ENCODE data around the gene MRPS9. TPM values are rescaled to one million over a fixed set of nuclear protein-coding genes. Genes with fewer than 3 reads are reported as not detected.

MRPS9 gene
- total and polyA plus RNA-seq, 2 donors (not counting 3 experiments of a cell fraction or from before 2014, with no cell fraction given): 14.5 to 23.9 TPM

GRCh38 chr2:105087273-105087672 is 49.4 kb downstream of the MRPS9 start:
- no peaks in the 10 kb centered on the region for H3K36me3 ChIP-seq (ENCODE audit: control insufficient read depth in 2 of 2, extremely low read depth in 1 of 2, insufficient read depth in 2 of 2, low read length in 2 of 2)
- H3K27me3 ChIP-seq (ENCODE audit: control insufficient read depth in 2 of 2, insufficient read depth in 2 of 2, low read length in 2 of 2): no peaks in the 10 kb centered on the region
- ChIA-PET CTCF (interaction anchor here (0.6 kb wide), 1 partner anchor 144 kb away, joined by 3 read pairs; no protein-coding TSS in a partner anchor), POLR2A (no interaction called here)
- BruUV-seq (replicated peaks): no TSS peak
- no peak overlapping the region for H3K4me3 ChIP-seq (replicated peaks in 1 of 3; ENCODE audit: insufficient read depth in 1 of 3, low read depth in 1 of 3, low read length in 3 of 3)
- no peaks in the 10 kb centered on the region for H3K79me2 ChIP-seq (ENCODE audit: control insufficient read depth, insufficient read depth, low read length)
- H3K4me1 ChIP-seq (ENCODE audit: control insufficient read depth, extremely low read depth, insufficient read depth, low read length): peaks cover 3% of the 10 kb centered on the region
- no peak overlapping the region for H2AFZ ChIP-seq (ENCODE audit: low read depth, low read length)
- no peak overlapping the region for H3K9ac ChIP-seq (replicated peaks; ENCODE audit: extremely low read depth, insufficient read depth, low read length)
- TF ChIP-seq FOS (IDR thresholded peaks at IDR 0.05; ENCODE audit: borderline replicate concordance, insufficient read depth, low read length) (no peak), EZH2 (IDR thresholded peaks at IDR 0.05; ENCODE audit: borderline replicate concordance, low read depth, low read length, severe bottlenecking) (no peak), JUN (IDR thresholded peaks at IDR 0.05; ENCODE audit: borderline replicate concordance, insufficient read depth, insufficient read length, low read depth) (no peak), MAX (IDR thresholded peaks at IDR 0.05; ENCODE audit: insufficient read depth, insufficient read length) (no peak), GATA2 (IDR thresholded peaks at IDR 0.05; ENCODE audit: insufficient read depth, insufficient read length, low read depth, low read length) (no peak), MYC (IDR thresholded peaks at IDR 0.05; ENCODE audit: low read depth, low read length) (no peak), CTCF (IDR thresholded peaks at IDR 0.05; ENCODE audit: extremely low read depth in 1 of 2, insufficient read depth in 1 of 2, low read depth in 1 of 2, low read length in 2 of 2) (no peak), POLR2A (IDR thresholded peaks at IDR 0.05; ENCODE audit: low read depth, low read length) (no peak), POLR2AphosphoS5 (IDR thresholded peaks at IDR 0.05; ENCODE audit: insufficient read depth, low read depth, low read length) (no peak)
- dilution Hi-C loops (cut with MboI; ENCODE audit: extremely low pct_ligation_motif_present, low sequenced_read_pairs) (no loop called here), intact Hi-C loops (cut with micrococcal nuclease) (no loop called here)
- H3K9me1 ChIP-seq (replicated peaks; ENCODE audit: control insufficient read depth, extremely low read depth, insufficient read depth, low read length): no peaks in the 10 kb centered on the region
- no peaks in the 10 kb centered on the region for H4K20me1 ChIP-seq (replicated peaks; ENCODE audit: control insufficient read depth, extremely low read depth, insufficient read depth, low read length)
- DNase-seq (ENCODE audit: low read depth, low spot score) (no peak), FAIRE-seq (no peak)
- no peak overlapping the region for H3K27ac ChIP-seq (ENCODE audit: insufficient read depth, low read depth, low read length)
- no peak overlapping the region for H3K4me2 ChIP-seq (ENCODE audit: insufficient read depth, low read length)
- H3K9me3 ChIP-seq (replicated peaks; ENCODE audit: control insufficient read depth, insufficient read depth, low read length): no peaks in the 10 kb centered on the region

Data from endothelial cell of umbilical vein (primary cell).